SK-N-SH treated with all-trans-retinoic acid at 6 μM for 48 hours (cell line): ENCODE data around the gene SFMBT1.

ENCODE experiments used
- ATAC-seq: fragments of 200-7000 bp; cut with Tn5 transposase; 3 replicates; pipeline ENCODE4 v1.9.1; 2020; ENCODE audit warnings: mild to moderate bottlenecking, moderate library complexity
- ARNTL ChIP-seq: fragments of 450-650 bp; formaldehyde crosslinking; IDR thresholded peaks from 2 replicates; pipeline ENCODE4 v1.5.0; 2020; ENCODE audit warnings: low read depth, mild to moderate bottlenecking, moderate library complexity, borderline replicate concordance
- BACH2 ChIP-seq: fragments of 250-450 bp; sonication (Bioruptor Pico); IDR thresholded peaks from 2 replicates; pipeline ENCODE4 v1.9.0; 2021; ENCODE audit warnings: mild to moderate bottlenecking, borderline replicate concordance
- CSDC2 ChIP-seq: fragments of 250-450 bp; sonication (Bioruptor Pico); IDR thresholded peaks from 2 replicates; pipeline ENCODE4 v1.5.0; 2020; ENCODE audit warnings: mild to moderate bottlenecking, moderate library complexity
- ESRRG ChIP-seq: fragments of 250-450 bp; sonication (Bioruptor Pico); IDR thresholded peaks from 2 replicates; pipeline ENCODE4 v1.6.1; 2021; ENCODE audit warnings: mild to moderate bottlenecking
- GLIS3 ChIP-seq: fragments of 250-450 bp; sonication (Bioruptor Pico); IDR thresholded peaks from 2 replicates; pipeline ENCODE4 v1.5.0; 2020; ENCODE audit warnings: mild to moderate bottlenecking, moderate library complexity
- ISL1 ChIP-seq: fragments of 250-450 bp; sonication (Bioruptor Pico); IDR thresholded peaks from 2 replicates; pipeline ENCODE4 v2.1.2; 2022; ENCODE audit warnings: mild to moderate bottlenecking, moderate library complexity
- OSR1 ChIP-seq: fragments of 250-450 bp; sonication (Bioruptor Pico); IDR thresholded peaks from 2 replicates; pipeline ENCODE4 v1.8.0; 2022; ENCODE audit warnings: moderate library complexity, mild to moderate bottlenecking, inconsistent platforms
- PPARA ChIP-seq: fragments of 250-450 bp; sonication (Bioruptor Pico); IDR thresholded peaks from 2 replicates; pipeline ENCODE4 v1.5.0; 2020; ENCODE audit warnings: mild to moderate bottlenecking, borderline replicate concordance
- SNAI2 ChIP-seq: fragments of 250-450 bp; sonication (Bioruptor Pico); IDR thresholded peaks from 2 replicates; pipeline ENCODE4 v1.5.0; 2020; ENCODE audit warnings: mild to moderate bottlenecking, moderate library complexity
- TCF4 ChIP-seq: fragments of 250-450 bp; sonication (Bioruptor Pico); IDR thresholded peaks from 2 replicates; pipeline ENCODE4 v1.8.0; 2021; ENCODE audit warnings: mild to moderate bottlenecking, moderate library complexity, borderline replicate concordance
- TOX ChIP-seq: fragments of 250-450 bp; sonication (Bioruptor Pico); IDR thresholded peaks from 2 replicates; pipeline ENCODE4 v1.8.0; 2021; ENCODE audit warnings: mild to moderate bottlenecking, moderate library complexity, borderline replicate concordance
- ZC3H10 ChIP-seq: fragments of 250-450 bp; sonication (Bioruptor Pico); IDR thresholded peaks from 2 replicates; pipeline ENCODE4 v1.5.1; 2021; ENCODE audit warnings: mild to moderate bottlenecking, moderate library complexity
- ZFP3 ChIP-seq: fragments of 250-450 bp; sonication (Bioruptor Pico); IDR thresholded peaks from 2 replicates; pipeline ENCODE4 v1.5.0; 2020; ENCODE audit warnings: mild to moderate bottlenecking, moderate library complexity
- ZFP30 ChIP-seq: fragments of 450-650 bp; formaldehyde crosslinking; IDR thresholded peaks from 2 replicates; pipeline ENCODE4 v1.5.0; 2022; ENCODE audit warnings: mild to moderate bottlenecking, moderate library complexity
- ZNF565 ChIP-seq: fragments of 450-650 bp; formaldehyde crosslinking; conservative IDR thresholded peaks from 2 replicates; pipeline ENCODE4 v1.5.0; 2020; ENCODE audit warnings: low read depth, mild to moderate bottlenecking, moderate library complexity
- ZNF8 ChIP-seq: fragments of 450-650 bp; formaldehyde crosslinking; IDR thresholded peaks from 2 replicates; pipeline ENCODE4 v1.5.0; 2020; ENCODE audit warnings: mild to moderate bottlenecking, moderate library complexity
- TF ChIP-seq, protein P1 (sequence below): fragments of 250-450 bp; sonication (Bioruptor Pico); IDR thresholded peaks from 2 replicates; pipeline ENCODE4 v1.8.0; 2020; ENCODE audit warnings: mild to moderate bottlenecking, moderate library complexity, borderline replicate concordance
- TF ChIP-seq, protein P2 (sequence below): fragments of 250-450 bp; sonication (Bioruptor Pico); IDR thresholded peaks from 2 replicates; pipeline ENCODE4 v1.8.0; 2021; ENCODE audit warnings: low read depth, mild to moderate bottlenecking, moderate library complexity, borderline replicate concordance
- TF ChIP-seq, protein P3 (sequence below): fragments of 250-450 bp; sonication (Bioruptor Pico); IDR thresholded peaks from 2 replicates; pipeline ENCODE4 v1.5.1; 2021; ENCODE audit warnings: mild to moderate bottlenecking, moderate library complexity
- TF ChIP-seq, protein P4 (sequence below): fragments of 250-450 bp; sonication (Bioruptor Pico); IDR thresholded peaks from 2 replicates; pipeline ENCODE4 v1.5.0; 2020; ENCODE audit warnings: mild to moderate bottlenecking, moderate library complexity

The SFMBT1 gene

DNA sequence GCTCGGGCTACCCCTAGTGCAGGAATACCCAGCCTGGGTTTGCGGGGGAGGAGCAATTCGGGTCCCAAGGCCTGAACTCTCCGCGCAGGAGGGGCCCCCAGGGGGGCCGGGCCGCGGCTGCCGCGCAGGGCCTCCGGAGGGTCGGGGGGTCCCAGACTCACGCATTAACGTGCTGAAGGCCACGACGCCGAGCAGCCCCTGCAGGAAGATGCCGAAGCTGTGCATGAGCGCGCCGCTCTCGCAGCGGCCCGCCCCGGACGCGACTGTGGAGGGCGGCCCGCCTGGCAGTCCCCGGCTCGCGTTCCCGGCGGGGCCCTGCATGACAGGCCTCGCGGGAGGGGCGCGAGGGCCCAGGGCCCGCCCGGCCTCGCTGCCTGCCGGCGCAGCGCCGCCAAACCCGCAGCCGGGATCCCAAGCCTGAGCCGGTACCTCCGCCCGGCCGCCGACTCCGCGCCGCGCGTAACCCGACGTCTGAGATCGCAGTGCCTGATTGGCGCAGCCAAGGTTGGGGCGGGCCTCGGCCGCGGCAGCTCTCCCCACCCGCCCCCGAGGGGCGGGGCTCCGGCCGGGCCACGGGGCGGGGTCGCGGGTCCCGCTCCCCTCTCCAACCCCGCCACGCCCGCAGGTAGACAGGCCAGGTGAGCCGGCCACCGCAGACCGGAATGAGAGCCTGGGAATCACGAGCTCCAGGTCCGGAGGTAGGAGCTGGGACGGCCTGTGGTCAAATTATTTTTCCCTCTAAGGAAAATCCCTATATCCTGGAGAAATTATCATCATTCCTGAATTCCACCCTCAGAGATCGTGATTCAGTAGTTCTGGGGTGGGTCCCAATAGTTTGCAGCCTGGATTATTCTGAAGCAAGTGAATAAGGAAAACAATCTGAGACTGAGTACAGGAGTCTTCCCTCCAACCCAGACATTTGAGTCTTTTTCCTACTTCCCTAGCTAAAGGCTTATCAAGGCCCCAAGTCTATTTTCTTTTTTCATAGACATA, 148.4 kb downstream of the SFMBT1 start, which contains the start of gene STIMATE:
Gene STIMATE, minus strand, starts transcription at position 419 of the 993 bp plus-strand sequence. Its CDS starts 98 bp downstream, at position 321.
- TF ChIP-seq, protein P1, sequence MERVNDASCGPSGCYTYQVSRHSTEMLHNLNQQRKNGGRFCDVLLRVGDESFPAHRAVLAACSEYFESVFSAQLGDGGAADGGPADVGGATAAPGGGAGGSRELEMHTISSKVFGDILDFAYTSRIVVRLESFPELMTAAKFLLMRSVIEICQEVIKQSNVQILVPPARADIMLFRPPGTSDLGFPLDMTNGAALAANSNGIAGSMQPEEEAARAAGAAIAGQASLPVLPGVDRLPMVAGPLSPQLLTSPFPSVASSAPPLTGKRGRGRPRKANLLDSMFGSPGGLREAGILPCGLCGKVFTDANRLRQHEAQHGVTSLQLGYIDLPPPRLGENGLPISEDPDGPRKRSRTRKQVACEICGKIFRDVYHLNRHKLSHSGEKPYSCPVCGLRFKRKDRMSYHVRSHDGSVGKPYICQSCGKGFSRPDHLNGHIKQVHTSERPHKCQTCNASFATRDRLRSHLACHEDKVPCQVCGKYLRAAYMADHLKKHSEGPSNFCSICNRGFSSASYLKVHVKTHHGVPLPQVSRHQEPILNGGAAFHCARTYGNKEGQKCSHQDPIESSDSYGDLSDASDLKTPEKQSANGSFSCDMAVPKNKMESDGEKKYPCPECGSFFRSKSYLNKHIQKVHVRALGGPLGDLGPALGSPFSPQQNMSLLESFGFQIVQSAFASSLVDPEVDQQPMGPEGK (CRISPR knock-in tag): no peak
- ATAC-seq: peak; percentile 100

DNA sequence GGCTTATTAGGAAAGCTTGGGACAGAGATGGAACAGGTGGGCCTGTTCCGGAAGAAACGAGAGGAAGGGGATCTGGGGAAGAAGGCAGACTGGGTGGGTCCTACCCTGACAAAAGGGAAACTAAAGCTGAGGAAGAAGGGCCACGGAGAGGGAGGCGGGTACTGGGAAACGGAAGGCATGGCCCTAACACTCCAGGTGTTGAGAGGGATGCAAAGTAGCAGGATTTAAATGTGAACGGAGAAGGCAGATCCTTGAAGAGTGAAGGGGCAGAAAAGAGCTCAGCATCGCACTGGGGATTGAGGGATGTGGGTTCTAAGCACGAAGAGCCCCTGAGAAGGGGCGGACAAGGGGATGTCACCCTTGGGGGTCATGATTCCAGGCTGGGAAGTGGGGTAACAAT, 149.3 kb downstream of the SFMBT1 start:
- ATAC-seq: peak; percentile 5; the same call in 1 of the 3 replicates
- TF ChIP-seq ZNF8 (CRISPR knock-in tag) (no peak), OSR1 (no peak), TCF4 (no peak), TOX (CRISPR knock-in tag) (no peak), ZNF565 (CRISPR knock-in tag) (no peak), ARNTL (no peak), SNAI2 (CRISPR knock-in tag) (no peak), BACH2 (CRISPR knock-in tag) (no peak)
- TF ChIP-seq, protein P2, sequence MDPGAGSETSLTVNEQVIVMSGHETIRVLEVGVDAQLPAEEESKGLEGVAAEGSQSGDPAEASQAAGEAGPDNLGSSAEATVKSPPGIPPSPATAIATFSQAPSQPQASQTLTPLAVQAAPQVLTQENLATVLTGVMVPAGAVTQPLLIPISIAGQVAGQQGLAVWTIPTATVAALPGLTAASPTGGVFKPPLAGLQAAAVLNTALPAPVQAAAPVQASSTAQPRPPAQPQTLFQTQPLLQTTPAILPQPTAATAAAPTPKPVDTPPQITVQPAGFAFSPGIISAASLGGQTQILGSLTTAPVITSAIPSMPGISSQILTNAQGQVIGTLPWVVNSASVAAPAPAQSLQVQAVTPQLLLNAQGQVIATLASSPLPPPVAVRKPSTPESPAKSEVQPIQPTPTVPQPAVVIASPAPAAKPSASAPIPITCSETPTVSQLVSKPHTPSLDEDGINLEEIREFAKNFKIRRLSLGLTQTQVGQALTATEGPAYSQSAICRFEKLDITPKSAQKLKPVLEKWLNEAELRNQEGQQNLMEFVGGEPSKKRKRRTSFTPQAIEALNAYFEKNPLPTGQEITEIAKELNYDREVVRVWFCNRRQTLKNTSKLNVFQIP (CRISPR knock-in tag): no peak
- TF ChIP-seq, protein P3, sequence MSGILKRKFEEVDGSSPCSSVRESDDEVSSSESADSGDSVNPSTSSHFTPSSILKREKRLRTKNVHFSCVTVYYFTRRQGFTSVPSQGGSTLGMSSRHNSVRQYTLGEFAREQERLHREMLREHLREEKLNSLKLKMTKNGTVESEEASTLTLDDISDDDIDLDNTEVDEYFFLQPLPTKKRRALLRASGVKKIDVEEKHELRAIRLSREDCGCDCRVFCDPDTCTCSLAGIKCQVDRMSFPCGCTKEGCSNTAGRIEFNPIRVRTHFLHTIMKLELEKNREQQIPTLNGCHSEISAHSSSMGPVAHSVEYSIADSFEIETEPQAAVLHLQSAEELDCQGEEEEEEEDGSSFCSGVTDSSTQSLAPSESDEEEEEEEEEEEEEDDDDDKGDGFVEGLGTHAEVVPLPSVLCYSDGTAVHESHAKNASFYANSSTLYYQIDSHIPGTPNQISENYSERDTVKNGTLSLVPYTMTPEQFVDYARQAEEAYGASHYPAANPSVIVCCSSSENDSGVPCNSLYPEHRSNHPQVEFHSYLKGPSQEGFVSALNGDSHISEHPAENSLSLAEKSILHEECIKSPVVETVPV: no peak

DNA sequence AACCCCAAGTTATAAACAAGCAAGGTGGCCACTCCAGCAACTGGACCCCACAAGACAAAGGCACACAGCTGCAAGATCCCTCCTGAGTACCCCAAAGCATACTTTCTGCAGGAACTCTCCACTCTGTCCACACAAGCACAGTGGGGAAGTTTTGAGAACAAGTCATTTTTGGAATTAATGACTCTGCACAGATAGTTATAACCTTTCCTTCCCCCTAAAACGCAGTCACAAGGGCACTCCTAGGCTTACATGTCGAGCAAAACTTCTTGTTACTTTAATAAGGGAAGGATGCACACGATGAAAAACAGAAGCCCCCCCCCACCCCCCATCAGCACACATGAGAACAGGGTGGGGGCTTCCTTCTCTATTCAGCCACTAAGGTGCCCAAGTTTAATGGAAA, 149.7 kb downstream of the SFMBT1 start:
- TF ChIP-seq, protein P1 (CRISPR knock-in tag): no peak
- TF ChIP-seq, protein P4, sequence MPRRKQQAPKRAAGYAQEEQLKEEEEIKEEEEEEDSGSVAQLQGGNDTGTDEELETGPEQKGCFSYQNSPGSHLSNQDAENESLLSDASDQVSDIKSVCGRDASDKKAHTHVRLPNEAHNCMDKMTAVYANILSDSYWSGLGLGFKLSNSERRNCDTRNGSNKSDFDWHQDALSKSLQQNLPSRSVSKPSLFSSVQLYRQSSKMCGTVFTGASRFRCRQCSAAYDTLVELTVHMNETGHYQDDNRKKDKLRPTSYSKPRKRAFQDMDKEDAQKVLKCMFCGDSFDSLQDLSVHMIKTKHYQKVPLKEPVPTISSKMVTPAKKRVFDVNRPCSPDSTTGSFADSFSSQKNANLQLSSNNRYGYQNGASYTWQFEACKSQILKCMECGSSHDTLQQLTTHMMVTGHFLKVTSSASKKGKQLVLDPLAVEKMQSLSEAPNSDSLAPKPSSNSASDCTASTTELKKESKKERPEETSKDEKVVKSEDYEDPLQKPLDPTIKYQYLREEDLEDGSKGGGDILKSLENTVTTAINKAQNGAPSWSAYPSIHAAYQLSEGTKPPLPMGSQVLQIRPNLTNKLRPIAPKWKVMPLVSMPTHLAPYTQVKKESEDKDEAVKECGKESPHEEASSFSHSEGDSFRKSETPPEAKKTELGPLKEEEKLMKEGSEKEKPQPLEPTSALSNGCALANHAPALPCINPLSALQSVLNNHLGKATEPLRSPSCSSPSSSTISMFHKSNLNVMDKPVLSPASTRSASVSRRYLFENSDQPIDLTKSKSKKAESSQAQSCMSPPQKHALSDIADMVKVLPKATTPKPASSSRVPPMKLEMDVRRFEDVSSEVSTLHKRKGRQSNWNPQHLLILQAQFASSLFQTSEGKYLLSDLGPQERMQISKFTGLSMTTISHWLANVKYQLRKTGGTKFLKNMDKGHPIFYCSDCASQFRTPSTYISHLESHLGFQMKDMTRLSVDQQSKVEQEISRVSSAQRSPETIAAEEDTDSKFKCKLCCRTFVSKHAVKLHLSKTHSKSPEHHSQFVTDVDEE: no peak
- TF ChIP-seq ISL1 (CRISPR knock-in tag) (no peak), GLIS3 (CRISPR knock-in tag) (no peak), ESRRG (CRISPR knock-in tag) (no peak), PPARA (CRISPR knock-in tag) (no peak), OSR1 (no peak), ZNF8 (CRISPR knock-in tag) (no peak), TCF4 (no peak), ARNTL (no peak), ZFP30 (CRISPR knock-in tag) (no peak), CSDC2 (CRISPR knock-in tag) (no peak), ZFP3 (no peak), ZC3H10 (CRISPR knock-in tag) (no peak), SNAI2 (CRISPR knock-in tag) (no peak)
- TF ChIP-seq, protein P3: no peak
- TF ChIP-seq, protein P2 (CRISPR knock-in tag): no peak
- ATAC-seq: no peak
